ENCODE results near the gene CFAP20DC. TPM values are rescaled to one million over a fixed set of nuclear protein-coding genes. Genes with fewer than 3 reads are reported as not detected.

CFAP20DC gene
- total RNA-seq, 2 donors from 2014 or later: 6.5 to 9.5 TPM

DNA sequence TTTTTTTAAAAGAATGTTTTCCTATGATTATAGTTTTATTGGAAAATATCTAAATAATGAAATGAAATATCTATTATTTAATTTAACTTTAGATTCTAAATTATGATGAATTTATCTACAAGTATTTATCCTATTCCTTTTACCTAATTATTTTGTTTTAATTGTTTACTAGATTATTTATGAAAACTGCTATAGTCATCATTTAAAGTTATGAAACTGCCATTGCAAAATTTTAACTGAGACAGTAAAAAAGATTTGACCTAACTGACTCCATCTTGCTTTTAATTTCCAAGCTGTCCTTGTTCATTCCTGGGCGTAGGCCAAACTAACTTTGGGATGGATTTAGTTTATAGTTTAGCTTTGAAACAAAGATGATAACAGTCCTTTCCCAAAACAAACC is 357.3 kb downstream of the CFAP20DC start:
- Mint-ChIP-seq H3K27me3 (ENCODE audit: insufficient read depth) (peaks cover 5% of the 10 kb centered on the region), H3K27ac (no peak overlapping the region), H3K4me3 (no peak overlapping the region), H3K4me1 (no peaks in the 10 kb centered on the region), H3K36me3 (ENCODE audit: low read depth) (peaks cover 1% of the 10 kb centered on the region), H3K9me3 (peaks cover 80% of the 10 kb centered on the region)
- Histone ChIP-seq H3K9ac (ENCODE audit: extremely low read depth, low read length, poor library complexity, severe bottlenecking) (no peak overlapping the region), H3K9me3 (ENCODE audit: control insufficient read depth, low read length) (peaks cover 61% of the 10 kb centered on the region), H3K27me3 (ENCODE audit: control insufficient read depth, insufficient read depth, low read length, poor library complexity, severe bottlenecking) (no peaks in the 10 kb centered on the region), H3K4me3 (ENCODE audit: low read length) (no peak overlapping the region), H3K27ac (ENCODE audit: low read depth, low read length) (no peak overlapping the region), H3K36me3 (ENCODE audit: control insufficient read depth, insufficient read depth, low read length) (no peaks in the 10 kb centered on the region), H3K4me1 (ENCODE audit: control insufficient read depth, insufficient read depth, low read length) (no peaks in the 10 kb centered on the region)
- TF ChIP-seq, protein P1, sequence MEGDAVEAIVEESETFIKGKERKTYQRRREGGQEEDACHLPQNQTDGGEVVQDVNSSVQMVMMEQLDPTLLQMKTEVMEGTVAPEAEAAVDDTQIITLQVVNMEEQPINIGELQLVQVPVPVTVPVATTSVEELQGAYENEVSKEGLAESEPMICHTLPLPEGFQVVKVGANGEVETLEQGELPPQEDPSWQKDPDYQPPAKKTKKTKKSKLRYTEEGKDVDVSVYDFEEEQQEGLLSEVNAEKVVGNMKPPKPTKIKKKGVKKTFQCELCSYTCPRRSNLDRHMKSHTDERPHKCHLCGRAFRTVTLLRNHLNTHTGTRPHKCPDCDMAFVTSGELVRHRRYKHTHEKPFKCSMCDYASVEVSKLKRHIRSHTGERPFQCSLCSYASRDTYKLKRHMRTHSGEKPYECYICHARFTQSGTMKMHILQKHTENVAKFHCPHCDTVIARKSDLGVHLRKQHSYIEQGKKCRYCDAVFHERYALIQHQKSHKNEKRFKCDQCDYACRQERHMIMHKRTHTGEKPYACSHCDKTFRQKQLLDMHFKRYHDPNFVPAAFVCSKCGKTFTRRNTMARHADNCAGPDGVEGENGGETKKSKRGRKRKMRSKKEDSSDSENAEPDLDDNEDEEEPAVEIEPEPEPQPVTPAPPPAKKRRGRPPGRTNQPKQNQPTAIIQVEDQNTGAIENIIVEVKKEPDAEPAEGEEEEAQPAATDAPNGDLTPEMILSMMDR (conservative IDR thresholded peaks at IDR 0.05): no peak
- DNase-seq: no peak
- 90% methylated on average over 1 of the region's 1 CpG; no CpG with 5 or more reads in 1 of the 2 experiments for WGBS, 2 experiments (ENCODE audit: insufficient coverage in 1 of 2, insufficient read length in 1 of 2)

All from endodermal cell (in vitro differentiated cells).